HG02870 (cell line): ENCODE data around the gene GGNBP2.
A peak's percentile ranks its signal among the peaks of the same experiment; 100 is the strongest.

Experiments
- ATAC-seq: cut with Tn5 transposase; IDR thresholded peaks from one replicate; pipeline ENCODE4 v1.9.1; 2021; ENCODE audit warnings: mild to moderate bottlenecking, moderate library complexity; ENCODE audit not compliant: unreplicated experiment

Gene GGNBP2

DNA sequence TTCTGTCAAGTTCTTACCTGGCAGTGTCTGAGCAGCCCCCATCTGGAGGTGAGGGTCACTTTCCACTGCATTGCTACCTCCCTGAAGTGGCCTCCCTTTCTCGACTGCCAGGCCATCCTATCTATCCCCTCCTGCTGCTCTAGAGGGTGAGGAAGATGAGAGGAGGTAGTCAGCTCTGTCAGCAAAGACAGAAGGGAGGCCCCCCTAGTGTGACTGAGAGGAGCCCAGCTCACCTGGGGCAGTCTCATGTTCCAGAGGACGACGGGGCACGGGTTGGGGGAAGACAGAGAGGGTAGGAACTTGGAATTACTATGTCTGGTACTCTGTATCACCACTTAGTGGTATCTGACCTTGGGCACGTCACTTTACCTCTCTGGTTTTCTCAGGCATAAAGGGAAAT is 32.1 kb upstream of the GGNBP2 start:
- ATAC-seq = no peak

GRCh38 chr17:36514856-36515255 is 29.9 kb upstream of the GGNBP2 start:
- ATAC-seq = no peak

GRCh38 chr17:36515837-36516236 is 28.9 kb upstream of the GGNBP2 start:
- ATAC-seq = no peak

DNA sequence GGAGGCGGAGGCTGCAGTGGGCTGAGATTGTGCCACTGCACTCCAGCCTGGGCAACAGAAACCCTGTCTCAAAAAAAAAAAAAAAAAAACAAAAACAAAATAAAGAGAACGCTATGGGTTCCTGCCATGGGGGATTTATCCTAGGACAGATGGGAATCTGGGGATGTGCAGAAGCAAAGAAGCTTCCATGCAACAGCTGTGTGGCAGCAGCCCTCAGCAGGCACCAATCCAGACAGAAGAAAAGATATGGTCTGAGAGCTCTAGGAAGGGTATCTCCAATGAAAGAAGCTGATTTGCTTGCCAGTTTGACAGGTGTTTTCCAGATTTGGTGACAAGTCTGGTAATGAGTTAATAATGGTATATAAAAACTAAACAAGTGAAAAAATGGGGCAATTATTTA is 21.6 kb upstream of the GGNBP2 start:
- no peak for ATAC-seq

- ATAC-seq = no peak
Measured at GRCh38 chr17:36524428-36524876, 20.3 kb upstream of the GGNBP2 start.

- ATAC-seq = no peak
Measured at GRCh38 chr17:36525113-36525512, 19.6 kb upstream of the GGNBP2 start.

DNA sequence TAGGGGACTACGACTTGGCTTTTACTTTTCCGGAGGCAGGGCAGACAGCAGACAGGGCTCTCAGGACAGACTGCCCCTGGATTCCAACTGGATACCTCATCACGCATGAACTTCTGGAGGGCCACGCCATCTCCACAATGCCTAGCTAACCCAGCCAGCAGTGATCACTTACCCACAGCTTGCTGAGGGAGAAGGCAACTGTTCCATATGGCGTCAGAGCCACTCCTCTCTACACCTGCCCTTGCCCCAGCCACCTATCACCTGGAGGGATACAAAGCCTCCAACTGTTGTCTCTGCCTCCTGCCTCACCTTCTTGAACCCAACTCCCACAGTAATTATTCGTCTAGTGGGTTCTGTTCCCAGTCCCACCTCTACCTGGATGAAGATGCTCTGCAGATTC is 18.8 kb upstream of the GGNBP2 start:
- ATAC-seq = no peak

DNA sequence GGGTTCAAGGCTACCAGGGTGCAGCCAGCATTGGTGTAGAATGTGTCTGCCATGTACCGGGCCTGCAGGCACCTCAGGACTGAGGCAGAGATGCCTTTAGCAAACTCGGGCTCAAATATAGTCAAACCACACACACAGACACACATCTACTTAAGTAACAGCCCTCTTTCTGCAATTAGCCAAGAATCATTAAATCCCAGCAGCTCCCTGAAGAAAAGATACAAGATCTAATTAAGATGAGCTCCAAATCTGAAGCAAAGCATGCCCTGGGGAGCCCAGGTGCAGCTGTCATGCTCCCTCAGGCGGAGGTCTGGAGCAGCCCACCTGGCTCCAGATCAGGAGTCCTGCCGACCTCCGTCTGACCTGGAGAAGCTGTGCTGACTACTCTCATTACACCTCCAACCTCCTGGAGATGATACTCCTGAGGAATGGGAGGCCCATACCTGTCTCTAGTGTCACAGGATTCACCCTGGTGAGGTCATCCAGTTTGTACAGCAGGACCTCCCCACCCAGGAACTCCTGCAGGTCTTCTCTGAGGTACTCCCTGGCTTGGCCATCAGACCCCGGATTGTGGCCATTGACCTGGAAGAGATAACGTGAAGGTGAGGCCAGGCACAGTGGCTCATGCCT is 17.0 kb upstream of the GGNBP2 start:
- no peak for ATAC-seq

DNA sequence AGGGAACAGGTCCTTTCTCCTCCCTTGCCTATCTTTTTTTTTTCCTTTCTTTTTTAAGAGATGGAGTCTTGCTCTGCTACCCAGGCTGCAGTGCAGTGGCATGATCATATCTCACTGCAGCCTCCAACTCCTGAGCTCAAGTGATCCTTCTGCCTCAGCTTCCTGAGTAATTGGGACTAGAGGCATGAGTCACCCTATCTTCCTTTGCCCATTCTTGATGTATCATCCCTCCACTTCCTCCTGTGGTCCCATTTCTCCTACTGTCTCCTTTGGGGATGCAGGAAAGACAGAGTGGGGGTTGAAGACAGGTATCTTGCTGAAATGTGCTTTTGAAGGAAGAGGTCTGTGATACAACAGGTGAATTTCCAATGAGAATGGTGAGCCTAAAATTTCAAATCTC is 15.6 kb upstream of the GGNBP2 start:
- no peak for ATAC-seq

GRCh38 chr17:36532435-36532975 is 12.2 kb upstream of the GGNBP2 start:
- no peak for ATAC-seq

- peak; percentile 24 for ATAC-seq
Measured at GRCh38 chr17:36533935-36534839, 10.5 kb upstream of the GGNBP2 start.

DNA sequence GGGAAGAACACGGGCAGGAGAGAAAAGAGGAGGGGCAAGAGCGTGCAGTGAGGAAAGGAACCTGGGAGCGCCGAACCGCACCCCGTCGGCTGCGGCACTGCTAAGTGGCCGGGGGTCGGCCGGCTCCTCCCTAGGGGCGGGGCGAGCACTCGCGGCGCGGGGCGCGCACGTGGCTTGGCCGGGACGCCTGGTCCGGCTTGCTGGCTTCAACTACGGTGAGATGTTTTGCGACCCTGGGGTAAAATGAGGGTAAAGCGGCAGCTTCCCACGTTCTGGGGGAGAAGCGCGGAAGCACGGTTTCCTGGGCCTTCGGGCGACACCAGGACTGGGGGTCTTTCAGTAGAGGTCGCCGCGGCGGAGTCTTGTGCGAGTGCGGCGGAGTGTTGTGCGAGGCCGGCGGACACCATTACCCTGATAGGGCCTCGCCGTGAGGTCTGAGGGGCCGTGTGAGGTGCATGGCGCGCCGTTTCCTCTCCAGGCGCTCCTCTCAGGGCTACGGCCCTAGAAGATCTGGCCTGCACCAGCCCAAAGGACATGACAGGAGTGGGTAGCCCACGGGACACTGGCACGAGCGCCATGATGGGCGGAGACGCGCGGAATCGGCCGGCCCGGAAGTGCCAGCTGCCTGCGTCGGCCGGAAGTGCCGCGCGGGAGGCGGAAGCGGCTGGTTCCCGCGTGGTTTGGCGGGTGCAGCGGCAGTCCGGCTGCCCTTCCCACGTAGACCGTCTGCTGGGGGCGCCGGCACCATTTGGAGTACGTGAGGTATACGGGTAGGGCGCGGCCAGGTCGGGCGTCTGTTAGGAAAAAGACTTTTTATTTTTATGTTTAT is 9.7 kb upstream of the GGNBP2 start, which contains the start of the genes MYO19 and PIGW:
TSS of gene MYO19 (minus strand) at position 29 of the 829 bp plus-strand sequence. CDS start 2,330 bp downstream, outside the sequence.
TSS of gene PIGW (plus strand) at position 148 of the 829 bp plus-strand sequence. CDS start 2,115 bp downstream, outside the sequence.
- peak; percentile 62 for ATAC-seq

- ATAC-seq = no peak
Measured at GRCh38 chr17:36535669-36536081, 9.0 kb upstream of the GGNBP2 start.

DNA sequence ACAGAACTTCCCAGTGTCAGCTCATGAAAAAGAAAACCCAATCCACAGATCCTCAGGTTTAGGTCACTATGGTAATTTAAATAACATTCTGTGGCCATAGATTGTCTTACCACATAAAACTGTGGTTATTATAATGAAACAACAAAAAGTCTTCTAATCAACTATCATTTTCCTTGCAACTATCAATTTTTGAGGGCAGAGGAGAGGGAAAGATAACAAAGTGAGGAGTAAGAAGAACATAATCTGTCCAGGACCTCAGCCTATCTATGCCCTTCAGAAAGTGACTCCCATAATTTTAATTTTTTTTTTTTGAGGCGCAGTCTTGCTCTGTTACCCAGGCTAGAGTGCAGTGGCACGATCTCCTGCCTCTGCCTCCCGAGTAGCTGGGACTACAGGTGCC is 4.0 kb upstream of the GGNBP2 start:
- no peak for ATAC-seq

DNA sequence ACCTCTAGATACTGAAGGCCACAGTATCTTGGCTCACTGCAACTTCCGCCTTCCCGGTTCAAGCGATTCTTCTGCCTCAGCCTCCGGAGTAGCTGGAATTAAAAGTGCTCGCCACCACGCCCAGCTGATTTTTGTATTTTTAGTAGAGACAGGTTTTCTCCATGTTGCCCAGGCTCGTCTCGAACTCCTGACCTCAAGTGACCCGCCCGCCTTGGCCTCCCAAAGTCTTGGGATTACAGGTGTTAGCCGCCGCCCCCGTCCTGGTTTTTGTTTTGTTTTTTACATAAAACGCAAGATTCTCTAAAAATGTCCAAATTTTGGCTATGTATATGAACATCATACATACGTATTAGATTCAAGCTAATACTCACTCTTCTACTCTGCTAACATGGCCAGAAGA is 2.0 kb upstream of the GGNBP2 start:
- no peak for ATAC-seq

DNA sequence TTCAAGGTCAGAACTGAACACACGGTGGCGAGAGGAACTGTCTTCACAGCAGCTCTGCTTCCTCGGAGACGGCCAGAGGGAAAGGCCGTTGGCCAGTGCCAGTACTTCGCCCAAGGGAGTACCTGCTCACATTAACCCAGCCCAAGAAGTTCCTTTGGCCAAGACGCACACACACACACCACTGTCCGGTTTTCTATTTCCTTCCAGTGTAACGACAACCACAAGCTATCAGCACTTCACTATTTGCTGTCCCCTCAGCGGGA is 744 bp upstream of the GGNBP2 start:
- ATAC-seq = no peak

DNA sequence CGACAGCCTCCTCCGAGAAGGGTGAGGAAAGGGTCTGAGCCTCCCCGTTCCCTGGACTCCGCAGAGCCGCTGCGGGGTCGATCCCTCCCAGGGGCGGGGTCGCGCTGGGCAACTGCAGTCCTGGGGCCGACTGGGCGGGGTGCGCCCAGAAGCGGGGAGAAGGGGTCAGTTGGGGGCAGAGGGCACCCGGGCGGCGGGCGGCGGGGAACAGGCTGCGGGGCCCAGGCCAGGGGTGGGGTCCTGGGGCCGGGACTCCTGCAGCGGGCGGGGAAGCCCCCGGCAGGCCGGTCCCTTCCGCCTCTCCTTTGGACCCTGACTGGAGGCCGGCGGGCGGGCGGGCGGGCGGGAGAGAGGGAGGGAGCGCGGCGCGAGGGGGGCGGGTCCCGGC is 352 bp downstream of the GGNBP2 start:
- peak; percentile 21 for ATAC-seq

- peak; percentile 76 for ATAC-seq
Measured at GRCh38 chr17:36545465-36546417, 1.0 kb downstream of the GGNBP2 start.

GRCh38 chr17:36546418-36547093 is 1.8 kb downstream of the GGNBP2 start:
- no peak for ATAC-seq
